PFSK-1 (cell line): ENCODE measurements around the gene SRGAP3.

Experiments used
- FOXP2 ChIP-seq: optimal IDR thresholded peaks from 2 replicates; pipeline ENCODE3; 2011; ENCODE audit warnings: borderline replicate concordance, control low read depth, inconsistent platforms; ENCODE audit not compliant: insufficient read depth; ENCODE audit errors: extremely low read length, extremely low read depth
- POLR2AphosphoS5 ChIP-seq: IDR thresholded peaks from 2 replicates; pipeline ENCODE4 v1.6.1; 2012; ENCODE audit warnings: low read depth, mild to moderate bottlenecking, control low read depth, low read length, moderate library complexity
- SIN3A ChIP-seq: IDR thresholded peaks from 2 replicates; pipeline ENCODE4 v1.6.1; 2012; ENCODE audit warnings: mild to moderate bottlenecking, low read length, moderate library complexity, borderline replicate concordance; ENCODE audit not compliant: insufficient read depth
- TAF1 ChIP-seq: IDR thresholded peaks from 2 replicates; pipeline ENCODE4 v1.6.1; 2012; ENCODE audit warnings: low read length, control low read depth, borderline replicate concordance; ENCODE audit not compliant: insufficient read depth
- TF ChIP-seq, protein P1 (sequence below), 2 experiments: IDR thresholded peaks; 2 replicates each; pipeline versions ENCODE4 v1.6.1 to v1.8.0; 2011 to 2012; ENCODE audit warnings: low read depth in 2 of 2, low read length in 2 of 2, control low read depth in 1 of 2, inconsistent platforms in 1 of 2, mild to moderate bottlenecking in 1 of 2, moderate library complexity in 1 of 2; ENCODE audit not compliant: insufficient read depth in 1 of 2

SRGAP3 gene

DNA sequence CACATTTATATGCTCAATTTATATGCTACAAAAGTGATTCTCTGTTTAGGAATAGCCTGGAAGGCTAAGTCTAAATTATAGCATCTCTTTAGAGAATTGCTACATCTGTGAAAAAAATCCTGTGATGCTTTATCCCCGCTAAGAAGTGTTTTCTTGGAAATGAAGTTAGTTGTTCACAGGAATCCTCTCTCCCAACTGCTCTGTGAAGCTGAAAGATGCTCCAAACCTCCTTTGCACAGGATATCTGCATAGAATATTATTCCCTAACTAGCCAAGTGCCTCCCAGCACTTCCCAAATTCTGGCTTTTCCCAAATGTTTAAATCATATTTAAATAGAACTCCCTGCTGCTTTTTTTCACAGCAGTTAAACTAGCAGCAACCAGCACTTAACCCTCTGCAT, 132.2 kb downstream of the SRGAP3 start:
- TF ChIP-seq, protein P1, sequence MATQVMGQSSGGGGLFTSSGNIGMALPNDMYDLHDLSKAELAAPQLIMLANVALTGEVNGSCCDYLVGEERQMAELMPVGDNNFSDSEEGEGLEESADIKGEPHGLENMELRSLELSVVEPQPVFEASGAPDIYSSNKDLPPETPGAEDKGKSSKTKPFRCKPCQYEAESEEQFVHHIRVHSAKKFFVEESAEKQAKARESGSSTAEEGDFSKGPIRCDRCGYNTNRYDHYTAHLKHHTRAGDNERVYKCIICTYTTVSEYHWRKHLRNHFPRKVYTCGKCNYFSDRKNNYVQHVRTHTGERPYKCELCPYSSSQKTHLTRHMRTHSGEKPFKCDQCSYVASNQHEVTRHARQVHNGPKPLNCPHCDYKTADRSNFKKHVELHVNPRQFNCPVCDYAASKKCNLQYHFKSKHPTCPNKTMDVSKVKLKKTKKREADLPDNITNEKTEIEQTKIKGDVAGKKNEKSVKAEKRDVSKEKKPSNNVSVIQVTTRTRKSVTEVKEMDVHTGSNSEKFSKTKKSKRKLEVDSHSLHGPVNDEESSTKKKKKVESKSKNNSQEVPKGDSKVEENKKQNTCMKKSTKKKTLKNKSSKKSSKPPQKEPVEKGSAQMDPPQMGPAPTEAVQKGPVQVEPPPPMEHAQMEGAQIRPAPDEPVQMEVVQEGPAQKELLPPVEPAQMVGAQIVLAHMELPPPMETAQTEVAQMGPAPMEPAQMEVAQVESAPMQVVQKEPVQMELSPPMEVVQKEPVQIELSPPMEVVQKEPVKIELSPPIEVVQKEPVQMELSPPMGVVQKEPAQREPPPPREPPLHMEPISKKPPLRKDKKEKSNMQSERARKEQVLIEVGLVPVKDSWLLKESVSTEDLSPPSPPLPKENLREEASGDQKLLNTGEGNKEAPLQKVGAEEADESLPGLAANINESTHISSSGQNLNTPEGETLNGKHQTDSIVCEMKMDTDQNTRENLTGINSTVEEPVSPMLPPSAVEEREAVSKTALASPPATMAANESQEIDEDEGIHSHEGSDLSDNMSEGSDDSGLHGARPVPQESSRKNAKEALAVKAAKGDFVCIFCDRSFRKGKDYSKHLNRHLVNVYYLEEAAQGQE (IDR thresholded peaks at IDR 0.05; ENCODE audit: insufficient read depth in 1 of 2, low read depth in 2 of 2, low read length in 2 of 2) = no peak
- no peak for TF ChIP-seq TAF1
- TF ChIP-seq SIN3A = no peak
- no peak for TF ChIP-seq POLR2AphosphoS5
- no peak for TF ChIP-seq FOXP2

DNA sequence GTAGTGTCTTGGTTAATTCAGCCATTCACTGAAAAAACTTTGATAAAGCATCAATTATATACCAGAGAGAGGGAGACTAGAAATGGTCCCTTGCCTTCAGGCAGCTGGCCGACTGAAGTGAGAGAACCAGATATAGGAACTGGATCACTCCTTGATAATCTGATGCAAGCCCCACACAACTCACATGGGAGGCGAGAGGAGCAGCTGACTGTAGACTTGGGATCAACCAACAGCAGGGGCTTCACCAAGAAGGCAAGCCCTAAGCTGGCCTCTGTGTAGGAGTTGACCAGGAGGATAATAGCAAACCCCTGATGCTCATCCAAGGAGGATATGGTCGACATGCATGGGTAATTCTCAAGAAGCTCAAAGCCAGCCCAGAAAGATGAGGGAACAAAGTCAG, 133.1 kb downstream of the SRGAP3 start:
- no peak for TF ChIP-seq SIN3A
- TF ChIP-seq, protein P1 (IDR thresholded peaks at IDR 0.05; ENCODE audit: insufficient read depth in 1 of 2, low read depth in 2 of 2, low read length in 2 of 2) = no peak
- TF ChIP-seq TAF1 = no peak
- TF ChIP-seq POLR2AphosphoS5 = no peak
- no peak for TF ChIP-seq FOXP2

DNA sequence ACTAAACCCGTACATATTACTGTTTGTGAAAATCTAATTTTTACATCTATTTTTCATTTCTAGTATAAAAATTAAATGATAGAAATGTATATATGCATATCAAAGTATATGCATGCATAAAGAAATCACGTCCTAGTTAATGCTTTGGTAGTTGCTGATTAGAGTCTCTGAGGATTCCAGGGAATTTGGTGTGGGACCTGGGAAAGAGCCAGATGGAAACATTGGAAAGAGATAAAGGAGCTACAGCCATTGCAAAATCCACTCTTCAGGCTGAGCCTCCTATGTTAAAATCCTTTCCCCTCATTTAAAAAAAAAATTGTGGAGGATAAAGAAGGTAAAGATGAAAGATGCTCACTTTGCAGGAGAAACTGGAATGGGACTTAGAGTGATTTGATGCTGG, 134.1 kb downstream of the SRGAP3 start:
- no peak for TF ChIP-seq POLR2AphosphoS5
- TF ChIP-seq, protein P1 (IDR thresholded peaks at IDR 0.05; ENCODE audit: insufficient read depth in 1 of 2, low read depth in 2 of 2, low read length in 2 of 2) = no peak
- TF ChIP-seq SIN3A = no peak
- no peak for TF ChIP-seq TAF1
- TF ChIP-seq FOXP2 = no peak

DNA sequence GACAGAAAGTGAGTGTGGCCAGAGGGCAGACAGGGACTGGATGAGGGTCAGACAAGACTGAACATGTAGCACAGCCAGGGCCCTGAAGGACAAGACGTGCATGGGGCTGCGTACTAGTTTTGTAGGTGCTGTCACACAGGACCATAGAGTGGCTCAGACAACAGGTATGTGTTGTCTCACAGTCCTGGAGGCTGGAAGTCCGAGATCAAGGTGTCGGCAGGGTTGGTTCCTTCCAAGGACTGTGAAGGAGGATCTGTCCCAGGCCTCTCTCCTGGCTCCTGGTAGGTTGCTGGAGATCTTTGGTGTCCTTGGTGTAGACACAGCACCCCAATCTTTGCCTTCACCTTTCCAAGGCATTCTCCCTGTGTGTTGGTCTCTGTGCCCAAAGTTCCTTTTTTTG, 136.4 kb downstream of the SRGAP3 start:
- TF ChIP-seq SIN3A (no peak), FOXP2 (no peak), POLR2AphosphoS5 (no peak), TAF1 (no peak)
- TF ChIP-seq, protein P1 (IDR thresholded peaks at IDR 0.05; ENCODE audit: insufficient read depth in 1 of 2, low read depth in 2 of 2, low read length in 2 of 2) = no peak

DNA sequence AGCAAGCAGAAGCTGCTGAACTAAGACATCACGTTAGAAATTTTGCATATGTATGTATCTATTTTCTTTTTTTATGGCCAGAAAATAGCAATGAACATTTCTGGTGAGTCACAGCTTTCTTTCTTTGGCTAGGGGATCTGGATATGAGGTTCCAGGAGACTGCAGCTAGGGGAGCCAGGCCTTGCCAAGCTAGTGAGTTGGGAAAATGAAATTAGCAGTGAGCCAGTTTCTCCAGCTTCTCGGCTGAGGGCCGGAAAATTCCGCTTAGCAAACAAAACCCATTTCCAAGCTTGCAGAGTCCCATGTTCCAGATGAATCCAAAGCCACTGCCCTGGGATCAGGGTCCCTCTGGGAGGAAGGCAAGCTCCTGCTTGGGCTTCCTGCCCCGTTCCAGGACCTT, 137.6 kb downstream of the SRGAP3 start:
- TF ChIP-seq TAF1 (no peak), FOXP2 (no peak), SIN3A (no peak), POLR2AphosphoS5 (no peak)
- TF ChIP-seq, protein P1 (IDR thresholded peaks at IDR 0.05; ENCODE audit: insufficient read depth in 1 of 2, low read depth in 2 of 2, low read length in 2 of 2) = no peak
